ENCODE results near the gene MNX1.

The MNX1 gene

DNA sequence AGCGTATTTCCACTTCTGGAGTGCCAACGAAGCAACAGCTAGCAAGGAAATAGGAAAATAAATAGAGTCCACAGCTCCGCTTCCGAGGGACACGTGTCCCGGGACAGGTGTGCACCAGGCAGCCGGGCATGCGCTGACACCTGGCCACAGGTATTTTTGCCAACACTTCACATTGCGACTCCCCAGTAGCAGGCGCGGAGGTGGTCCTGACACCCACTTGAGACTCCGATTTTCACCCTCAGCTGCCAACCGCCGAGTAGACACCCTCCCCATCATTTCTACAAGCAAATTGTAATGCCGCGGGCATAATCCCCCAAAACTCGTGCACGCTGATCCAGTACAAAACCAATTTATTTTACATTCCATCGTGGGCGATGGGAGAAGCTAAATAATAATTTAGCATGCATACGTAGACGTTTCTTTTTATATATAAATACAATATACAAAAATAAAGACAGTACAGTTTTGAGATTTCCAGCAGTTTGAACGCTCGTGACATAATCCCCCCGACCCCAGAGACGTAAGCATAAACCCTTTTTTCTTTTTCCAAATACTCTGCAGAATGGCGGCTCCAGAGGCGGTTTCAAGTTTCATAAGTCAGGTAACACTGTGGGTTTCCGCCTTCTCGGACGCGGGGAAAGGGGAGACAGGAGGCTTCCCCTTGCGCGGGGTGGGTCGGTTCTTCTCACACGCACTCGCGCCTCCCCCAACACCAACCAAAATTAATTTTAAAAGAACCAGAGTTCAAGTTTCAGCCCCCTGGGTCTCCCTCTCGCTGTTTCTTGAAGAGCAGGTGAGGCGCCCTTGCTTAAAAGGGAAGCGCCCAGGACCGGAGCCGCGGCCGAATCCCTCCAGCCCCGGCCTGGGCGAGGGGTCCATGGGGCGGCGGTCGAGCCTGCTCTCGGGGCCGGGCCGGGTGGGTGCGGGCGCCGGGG, 5.7 kb downstream of the MNX1 start:
- Histone ChIP-seq H3K4me3 (ENCODE audit: low read depth in 1 of 2, low read length in 1 of 2) (peak overlapping the region; percentile 50 to 65), H3K4me1 (ENCODE audit: control insufficient read depth in 1 of 2, insufficient read depth in 1 of 2, low read depth in 1 of 2, low read length in 1 of 2) (peaks cover 67 to 85% of the 10 kb centered on the region in 2 experiments), H3K27ac (no peak overlapping the region), H3K9me3 (no peaks in the 10 kb centered on the region), H3K27me3 (peaks cover 99% of the 10 kb centered on the region), H3K36me3 (no peaks in the 10 kb centered on the region)
- TF ChIP-seq, protein P1, sequence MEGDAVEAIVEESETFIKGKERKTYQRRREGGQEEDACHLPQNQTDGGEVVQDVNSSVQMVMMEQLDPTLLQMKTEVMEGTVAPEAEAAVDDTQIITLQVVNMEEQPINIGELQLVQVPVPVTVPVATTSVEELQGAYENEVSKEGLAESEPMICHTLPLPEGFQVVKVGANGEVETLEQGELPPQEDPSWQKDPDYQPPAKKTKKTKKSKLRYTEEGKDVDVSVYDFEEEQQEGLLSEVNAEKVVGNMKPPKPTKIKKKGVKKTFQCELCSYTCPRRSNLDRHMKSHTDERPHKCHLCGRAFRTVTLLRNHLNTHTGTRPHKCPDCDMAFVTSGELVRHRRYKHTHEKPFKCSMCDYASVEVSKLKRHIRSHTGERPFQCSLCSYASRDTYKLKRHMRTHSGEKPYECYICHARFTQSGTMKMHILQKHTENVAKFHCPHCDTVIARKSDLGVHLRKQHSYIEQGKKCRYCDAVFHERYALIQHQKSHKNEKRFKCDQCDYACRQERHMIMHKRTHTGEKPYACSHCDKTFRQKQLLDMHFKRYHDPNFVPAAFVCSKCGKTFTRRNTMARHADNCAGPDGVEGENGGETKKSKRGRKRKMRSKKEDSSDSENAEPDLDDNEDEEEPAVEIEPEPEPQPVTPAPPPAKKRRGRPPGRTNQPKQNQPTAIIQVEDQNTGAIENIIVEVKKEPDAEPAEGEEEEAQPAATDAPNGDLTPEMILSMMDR (IDR thresholded peaks at IDR 0.05) = no peak

DNA sequence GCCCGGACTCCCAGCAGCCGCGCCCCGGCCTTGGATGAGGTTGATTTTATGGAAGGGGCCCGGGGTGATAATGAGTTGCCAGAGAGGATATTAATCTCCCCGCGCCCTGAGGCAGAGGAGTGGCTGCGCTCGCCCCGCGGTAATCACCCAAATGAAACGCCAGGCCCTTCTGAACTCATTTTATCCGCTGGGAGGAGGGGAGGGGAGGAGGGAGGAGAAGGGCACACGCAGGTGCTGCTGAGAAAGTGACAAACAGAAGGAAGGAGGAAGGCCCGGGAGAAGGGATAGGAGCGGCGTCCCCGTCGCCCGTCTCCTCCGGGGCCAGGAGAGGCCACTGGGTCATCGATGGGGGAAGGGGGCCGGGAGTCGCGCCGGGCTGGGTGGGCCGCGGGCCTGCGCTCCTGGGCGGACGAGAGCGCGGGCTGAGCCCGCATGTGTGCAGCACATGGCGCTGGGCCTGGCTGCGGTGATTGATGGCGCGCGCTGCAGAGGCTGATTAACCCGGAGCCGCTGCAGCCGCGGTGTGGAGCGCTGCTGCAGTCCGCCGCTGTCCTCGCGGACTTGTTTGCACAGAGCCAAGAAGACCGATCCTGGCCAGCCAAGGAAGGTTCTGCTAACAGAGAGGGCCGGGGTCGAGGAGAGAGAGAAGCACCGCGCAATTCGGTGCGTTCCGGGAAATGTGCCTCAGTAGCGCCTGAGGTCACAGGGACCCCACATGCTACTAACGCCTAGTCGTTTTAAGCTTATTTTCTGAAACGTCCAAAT, 6.5 kb downstream of the MNX1 start:
- H3K27me3 ChIP-seq = peaks cover 96% of the 10 kb centered on the region
- H3K36me3 ChIP-seq = no peaks in the 10 kb centered on the region
- peaks cover 67 to 81% of the 10 kb centered on the region in 2 experiments for H3K4me1 ChIP-seq (ENCODE audit: control insufficient read depth in 1 of 2, insufficient read depth in 1 of 2, low read depth in 1 of 2, low read length in 1 of 2)
- H3K9me3 ChIP-seq = no peaks in the 10 kb centered on the region
- H3K27ac ChIP-seq = no peak overlapping the region
- TF ChIP-seq, protein P1 (IDR thresholded peaks at IDR 0.05) = no peak
- H3K4me3 ChIP-seq (ENCODE audit: low read depth in 1 of 2, low read length in 1 of 2) = peak overlapping the region; percentile 18 to 65

DNA sequence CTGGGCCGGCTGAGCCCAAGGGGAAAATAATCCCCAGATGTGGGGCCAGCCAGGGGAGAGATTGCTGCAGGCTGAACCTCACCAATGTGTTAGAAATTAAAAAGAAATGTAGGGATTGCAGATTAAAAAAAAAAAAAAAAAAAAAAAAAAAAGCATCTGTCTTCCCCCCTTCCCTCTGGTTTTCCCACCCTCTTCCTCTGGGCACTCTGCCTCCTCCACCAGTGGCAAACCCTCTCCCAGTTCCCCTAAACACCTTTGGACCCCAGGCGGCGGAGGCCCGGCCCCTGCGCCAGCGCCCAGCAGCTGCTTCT, 7.1 kb downstream of the MNX1 start:
- TF ChIP-seq, protein P1 (IDR thresholded peaks at IDR 0.05) = no peak
- peaks cover 96% of the 10 kb centered on the region for H3K27me3 ChIP-seq
- H3K27ac ChIP-seq = no peak overlapping the region
- no peaks in the 10 kb centered on the region for H3K36me3 ChIP-seq
- H3K9me3 ChIP-seq = no peaks in the 10 kb centered on the region
- peak overlapping the region in 1 of 2 experiments; percentile 65 for H3K4me3 ChIP-seq (ENCODE audit: low read depth in 1 of 2, low read length in 1 of 2)
- peaks cover 69 to 82% of the 10 kb centered on the region in 2 experiments for H3K4me1 ChIP-seq (ENCODE audit: control insufficient read depth in 1 of 2, insufficient read depth in 1 of 2, low read depth in 1 of 2, low read length in 1 of 2)

DNA sequence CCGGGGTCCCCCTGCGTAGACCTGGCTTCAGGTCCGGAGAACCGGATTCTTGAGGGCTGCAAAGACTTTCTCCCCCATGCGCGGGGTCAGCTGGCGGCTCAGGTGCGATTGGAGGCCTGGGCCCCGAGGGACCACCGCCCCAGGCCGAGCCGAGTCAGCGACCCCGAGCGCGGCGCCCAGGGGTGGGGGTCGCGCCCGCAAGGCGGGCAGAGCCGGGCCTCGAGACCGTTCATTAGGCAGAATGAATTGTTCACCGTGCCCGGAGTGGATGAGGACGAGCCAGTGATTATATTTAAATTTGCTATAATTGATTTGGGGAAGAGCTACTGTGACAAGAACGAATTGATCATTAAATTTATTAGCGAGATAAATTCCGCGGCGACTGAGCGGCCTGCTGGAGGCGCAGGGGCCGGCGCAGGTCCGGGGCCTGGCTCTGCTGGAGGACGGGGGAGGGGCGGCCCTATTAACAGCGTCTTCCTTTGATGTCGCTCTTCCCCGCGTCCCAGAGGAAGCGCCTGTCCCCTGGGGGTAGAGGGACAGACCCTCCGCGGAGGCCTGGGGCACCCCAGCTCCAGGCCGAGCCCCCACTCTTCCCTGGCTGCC, 7.5 kb downstream of the MNX1 start:
- H3K36me3 ChIP-seq = no peaks in the 10 kb centered on the region
- H3K9me3 ChIP-seq = no peaks in the 10 kb centered on the region
- H3K27ac ChIP-seq = no peak overlapping the region
- H3K27me3 ChIP-seq = peaks cover 96% of the 10 kb centered on the region
- TF ChIP-seq, protein P1 (IDR thresholded peaks at IDR 0.05) = no peak
- peaks cover 66 to 78% of the 10 kb centered on the region in 2 experiments for H3K4me1 ChIP-seq (ENCODE audit: control insufficient read depth in 1 of 2, insufficient read depth in 1 of 2, low read depth in 1 of 2, low read length in 1 of 2)
- no peak overlapping the region for H3K4me3 ChIP-seq (ENCODE audit: low read depth in 1 of 2, low read length in 1 of 2)

DNA sequence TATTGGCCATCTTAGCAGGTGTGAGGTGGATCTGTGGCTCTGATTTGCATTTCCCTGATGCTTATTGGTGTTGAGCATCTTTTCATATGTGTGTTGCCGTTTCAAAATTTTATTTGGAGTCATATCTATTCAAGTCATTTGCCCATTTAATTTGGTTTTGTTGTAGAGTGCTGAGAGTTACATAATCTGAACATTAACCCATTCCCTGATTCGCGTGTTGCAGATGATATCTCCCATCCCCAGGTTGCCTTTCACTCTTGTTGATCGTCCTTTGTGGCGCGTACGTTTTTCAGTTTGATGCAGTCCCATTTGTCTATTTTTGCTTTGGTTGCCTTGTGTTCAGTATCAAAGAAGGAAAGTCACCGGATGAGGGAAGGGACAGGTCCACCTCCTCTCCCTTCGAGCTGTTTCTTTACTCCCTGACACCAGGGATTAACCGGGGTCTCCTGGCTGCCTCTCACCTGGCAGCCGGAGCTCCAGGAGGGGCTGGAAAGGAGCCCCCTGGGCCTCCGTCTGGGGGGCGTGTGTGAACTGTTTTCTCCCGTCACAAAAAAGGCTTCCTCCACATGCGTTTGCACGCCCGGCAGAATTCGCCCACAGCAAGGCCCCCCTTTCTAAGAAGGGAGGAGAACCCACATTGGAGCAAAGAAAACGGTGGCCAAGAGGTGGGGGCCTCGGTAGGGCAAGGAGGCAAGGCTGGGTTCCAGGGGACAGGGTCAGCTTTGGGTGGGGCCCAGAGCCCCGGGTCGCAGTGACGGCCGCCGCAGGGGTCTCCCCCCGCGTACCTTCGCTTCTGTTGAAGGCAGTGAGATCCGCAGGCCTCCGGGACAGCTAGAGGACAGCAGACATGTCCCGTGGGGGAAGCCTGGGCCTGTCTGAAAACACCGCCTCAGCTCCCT, 8.3 kb downstream of the MNX1 start:
- TF ChIP-seq, protein P1 (IDR thresholded peaks at IDR 0.05) = no peak
- H3K4me3 ChIP-seq (ENCODE audit: low read depth in 1 of 2, low read length in 1 of 2) = no peak overlapping the region
- no peaks in the 10 kb centered on the region for H3K9me3 ChIP-seq
- no peaks in the 10 kb centered on the region for H3K36me3 ChIP-seq
- H3K4me1 ChIP-seq (ENCODE audit: control insufficient read depth in 1 of 2, insufficient read depth in 1 of 2, low read depth in 1 of 2, low read length in 1 of 2) = peaks cover 58 to 72% of the 10 kb centered on the region in 2 experiments
- peaks cover 89% of the 10 kb centered on the region for H3K27me3 ChIP-seq
- H3K27ac ChIP-seq = no peak overlapping the region

Data from neutrophil (primary cell).